HG02763 (cell line): ENCODE measurements around the gene NAALAD2.
"Not testable (repeated sequence)": the region's sequence is repeated elsewhere in the genome, so short reads cannot be mapped to it uniquely, and the experiment has no call there.

ENCODE experiments used
- ATAC-seq: cut with Tn5 transposase; IDR thresholded peaks from one replicate; pipeline ENCODE4 v1.9.1; 2021; ENCODE audit warnings: mild to moderate bottlenecking, moderate library complexity; ENCODE audit not compliant: unreplicated experiment

NAALAD2 gene

GRCh38 chr11:90189011-90189410, 54.5 kb downstream of the NAALAD2 start:
- ATAC-seq = no peak

GRCh38 chr11:90192869-90193582, 58.6 kb downstream of the NAALAD2 start:
- ATAC-seq = no peak

DNA sequence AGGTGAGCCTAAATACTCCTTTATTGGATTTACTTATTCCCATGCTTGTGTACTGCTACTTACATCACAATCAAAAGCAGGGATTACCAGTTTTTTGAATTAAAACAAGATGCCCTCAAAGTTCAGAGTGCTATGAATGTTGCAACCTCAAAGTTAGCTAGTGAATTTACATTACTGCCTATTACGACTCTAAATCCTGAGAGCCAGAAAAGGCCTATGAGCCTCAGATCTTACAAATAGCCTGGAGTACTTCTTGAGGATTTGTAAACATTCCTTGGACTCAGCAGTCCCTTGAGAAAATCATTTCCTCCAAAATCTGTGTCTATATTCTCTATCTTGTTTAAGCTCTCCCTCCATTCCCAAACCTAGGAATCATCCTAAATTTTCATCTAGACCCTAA, 62.9 kb downstream of the NAALAD2 start:
- ATAC-seq = no peak

DNA sequence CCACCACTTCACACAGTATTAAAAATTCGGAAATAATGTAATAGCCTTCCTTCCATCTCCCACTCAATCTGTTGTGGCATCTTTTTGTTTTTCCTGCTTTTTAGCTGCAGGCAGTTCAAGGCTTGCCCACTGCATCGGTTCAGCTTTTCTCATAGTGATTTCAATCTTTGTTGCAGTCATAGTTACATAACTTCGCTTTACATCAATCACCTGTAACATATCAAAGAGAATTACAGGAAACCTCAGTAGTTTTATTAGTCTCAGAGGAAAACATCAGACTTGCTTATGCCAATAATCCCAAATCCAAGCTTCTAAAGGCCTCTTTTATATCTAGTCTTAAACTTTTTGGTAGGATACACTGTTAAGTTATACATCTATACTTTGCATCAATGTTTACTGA, 67.9 kb downstream of the NAALAD2 start:
- ATAC-seq = no peak

DNA sequence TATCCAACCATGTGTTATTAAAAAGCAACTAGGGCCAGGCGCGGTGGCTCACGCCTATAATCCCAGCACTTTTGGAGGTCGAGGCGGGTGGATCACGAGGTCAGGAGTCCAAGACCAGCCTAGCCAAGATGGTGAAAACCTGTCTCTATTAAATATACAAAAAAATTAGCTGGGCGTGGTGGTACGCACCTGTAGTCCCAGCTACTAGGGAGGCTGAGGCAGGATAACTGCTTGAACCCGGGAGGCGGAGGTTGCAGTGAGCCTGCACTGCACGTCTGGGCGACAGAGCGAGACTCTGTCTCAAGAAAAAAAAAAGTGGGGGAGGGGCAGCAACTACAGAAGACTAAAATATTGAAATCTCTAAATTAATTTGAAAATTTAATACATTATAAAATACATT, 69.9 kb downstream of the NAALAD2 start:
- no peak for ATAC-seq

- ATAC-seq = peak; percentile 74
Observed at GRCh38 chr11:90204832-90205646, 70.6 kb downstream of the NAALAD2 start.

- not testable (repeated sequence) for ATAC-seq
Observed at GRCh38 chr11:90207992-90208391, 73.5 kb downstream of the NAALAD2 start.

- ATAC-seq = no peak
Observed at GRCh38 chr11:90208857-90209256, 74.4 kb downstream of the NAALAD2 start.

- ATAC-seq = no peak
Observed at GRCh38 chr11:90213322-90213721, 78.9 kb downstream of the NAALAD2 start.

- no peak for ATAC-seq
Observed at GRCh38 chr11:90216611-90217010, 82.1 kb downstream of the NAALAD2 start.

GRCh38 chr11:90218606-90219005, 84.1 kb downstream of the NAALAD2 start:
- no peak for ATAC-seq

GRCh38 chr11:90219438-90219837, 85.0 kb downstream of the NAALAD2 start:
- ATAC-seq = no peak

- no peak for ATAC-seq
Observed at GRCh38 chr11:90220391-90220790, 85.9 kb downstream of the NAALAD2 start.

GRCh38 chr11:90221803-90222458, 87.5 kb downstream of the NAALAD2 start:
- no peak for ATAC-seq

- ATAC-seq = peak; percentile 93
Observed at GRCh38 chr11:90222459-90223247, 88.2 kb downstream of the NAALAD2 start, which contains the start of gene CHORDC1. CHORDC1 (minus strand) TSS chr11:90223049; CDS start chr11:90222954, 95 bp downstream.

- peak; percentile 52 for ATAC-seq
Observed at GRCh38 chr11:90223248-90223585, 88.8 kb downstream of the NAALAD2 start.

DNA sequence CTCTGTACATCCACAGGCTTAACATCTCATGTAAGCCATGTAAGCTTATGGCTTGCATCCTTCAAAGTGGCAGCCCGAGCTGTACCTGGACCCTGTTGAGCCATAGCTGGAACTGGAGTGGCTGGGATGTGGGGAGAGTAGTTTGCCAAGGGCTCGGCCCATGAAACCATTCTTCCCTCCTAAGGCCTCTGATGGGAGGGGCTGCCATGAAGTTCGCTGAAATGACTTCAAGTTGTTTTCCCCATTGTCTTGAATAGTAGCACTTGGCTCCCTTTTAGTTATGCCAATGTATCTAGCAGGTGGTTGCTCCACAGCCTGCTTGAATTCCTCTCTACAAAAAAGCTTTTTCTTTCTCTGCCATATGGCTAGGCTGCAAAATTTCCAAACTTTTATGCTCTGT, 93.6 kb downstream of the NAALAD2 start:
- ATAC-seq = no peak

GRCh38 chr11:90229791-90230190, 95.3 kb downstream of the NAALAD2 start:
- ATAC-seq = no peak

DNA sequence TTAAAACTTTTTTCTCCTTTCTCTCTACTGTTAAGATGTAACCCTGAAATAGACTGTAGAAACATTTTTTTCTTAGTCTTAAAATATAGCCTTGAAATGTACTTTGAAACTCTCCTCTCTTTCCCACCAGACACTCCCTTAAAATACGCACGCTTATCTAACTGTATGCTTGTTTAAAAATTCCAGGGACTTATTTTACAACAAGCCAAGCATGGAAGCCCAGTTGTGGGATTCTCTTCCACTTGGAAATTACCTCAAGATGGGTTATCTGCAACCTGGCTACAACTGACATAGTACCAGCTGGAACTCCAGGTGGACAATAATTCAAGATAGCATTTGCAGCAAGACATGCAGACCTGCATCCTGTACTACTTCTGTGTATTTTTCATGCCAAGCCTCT, 100.5 kb downstream of the NAALAD2 start:
- no peak for ATAC-seq

GRCh38 chr11:90235526-90235925, 101.1 kb downstream of the NAALAD2 start:
- no peak for ATAC-seq

DNA sequence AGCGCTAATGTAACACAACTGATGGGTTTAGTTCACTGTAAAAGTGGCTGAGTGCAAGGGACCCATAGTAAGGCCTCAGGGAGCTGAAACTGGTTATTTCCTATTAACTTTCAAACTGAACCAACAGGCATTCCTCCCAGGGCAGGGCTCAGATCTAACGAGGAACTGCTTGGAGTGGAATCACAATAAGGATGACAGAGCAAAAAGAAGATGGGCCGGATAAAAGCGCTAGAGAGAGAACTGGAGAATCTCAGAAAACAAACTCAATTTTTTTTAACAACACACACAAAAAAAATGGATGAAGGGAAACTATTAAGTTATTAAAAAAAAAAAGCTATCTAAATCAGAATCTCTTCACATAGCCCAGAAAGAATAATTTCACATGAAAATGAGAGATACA, 102.5 kb downstream of the NAALAD2 start:
- no peak for ATAC-seq
